KOPT-K1 (cell line): ENCODE results near the gene EXOC4.

ENCODE experiments used
- H3K27ac ChIP-seq: fragments of 200-600 bp; sonication (generic); 2 replicates; pipeline ENCODE4 v1.5.1; 2016; ENCODE audit warnings: antibody characterized with exemption, mild to moderate bottlenecking, low read depth, low read length; ENCODE audit not compliant: poor library complexity, severe bottlenecking
- H3K36me3 ChIP-seq: fragments of 200-600 bp; sonication (generic); 2 replicates; pipeline ENCODE4 v1.5.1; 2017; ENCODE audit warnings: antibody characterized with exemption, mild to moderate bottlenecking, low read length, moderate library complexity; ENCODE audit not compliant: insufficient read depth
- H3K9me3 ChIP-seq: fragments of 200-600 bp; sonication (generic); 2 replicates; pipeline ENCODE4 v1.5.1; 2017; ENCODE audit warnings: antibody characterized with exemption, low read length, mild to moderate bottlenecking; ENCODE audit not compliant: insufficient read depth, poor library complexity, severe bottlenecking

Gene EXOC4

DNA sequence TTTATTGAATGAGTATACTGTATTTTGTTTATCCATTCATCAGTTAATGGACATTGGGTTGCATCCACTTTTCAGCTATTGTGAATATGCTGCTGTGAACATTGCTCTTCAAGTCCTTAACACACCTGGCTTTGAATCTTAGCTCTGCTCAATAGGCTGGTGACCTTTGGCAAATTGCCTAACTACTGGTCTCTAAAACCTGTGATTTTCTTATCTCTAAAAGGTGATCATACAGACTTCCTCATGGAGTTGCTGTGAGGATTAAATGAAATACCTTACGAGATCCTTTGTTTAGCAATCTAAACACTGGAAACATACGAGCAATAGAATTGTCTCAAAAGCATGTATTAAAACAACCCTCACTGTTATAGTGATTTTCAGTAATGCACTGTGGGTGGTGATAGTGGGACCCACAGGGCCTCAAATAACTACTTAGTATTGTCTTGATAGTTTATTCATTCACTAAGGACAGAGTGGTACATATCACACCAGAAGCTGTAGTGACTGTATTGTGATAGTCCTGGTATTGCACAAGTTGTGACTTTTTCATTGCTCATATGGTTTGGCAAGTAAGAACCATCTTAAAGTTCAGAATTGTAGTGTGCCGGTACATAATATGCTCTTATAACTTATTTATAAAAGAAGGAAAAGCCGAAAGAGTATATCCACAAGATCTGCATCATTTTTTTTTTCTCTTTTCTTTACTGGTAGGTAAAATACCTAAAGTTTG is 257.6 kb downstream of the EXOC4 start:
- Histone ChIP-seq H3K36me3 (no peaks in the 10 kb centered on the region), H3K27ac (no peak overlapping the region), H3K9me3 (peaks cover 11% of the 10 kb centered on the region)

DNA sequence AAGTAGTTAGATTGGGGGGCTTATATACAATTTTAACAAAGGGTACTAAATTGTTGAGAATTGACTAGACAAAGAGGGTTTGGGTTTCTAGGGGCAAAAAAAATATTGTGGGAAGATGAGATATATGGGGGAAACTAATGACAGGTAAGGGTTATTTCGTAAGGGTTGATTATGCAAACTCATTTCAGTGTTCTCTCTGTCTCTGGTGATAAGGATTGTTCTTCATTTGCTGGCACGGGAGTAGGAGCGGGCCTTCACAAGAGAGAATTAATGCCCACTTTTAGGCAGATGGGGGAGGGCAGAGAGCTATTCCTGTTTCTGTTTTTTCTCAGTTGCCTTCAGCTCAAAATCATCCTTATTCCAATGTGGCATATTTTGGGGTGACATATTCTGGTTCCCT is 258.4 kb downstream of the EXOC4 start:
- no peaks in the 10 kb centered on the region for H3K36me3 ChIP-seq
- peaks cover 11% of the 10 kb centered on the region for H3K9me3 ChIP-seq
- no peak overlapping the region for H3K27ac ChIP-seq

DNA sequence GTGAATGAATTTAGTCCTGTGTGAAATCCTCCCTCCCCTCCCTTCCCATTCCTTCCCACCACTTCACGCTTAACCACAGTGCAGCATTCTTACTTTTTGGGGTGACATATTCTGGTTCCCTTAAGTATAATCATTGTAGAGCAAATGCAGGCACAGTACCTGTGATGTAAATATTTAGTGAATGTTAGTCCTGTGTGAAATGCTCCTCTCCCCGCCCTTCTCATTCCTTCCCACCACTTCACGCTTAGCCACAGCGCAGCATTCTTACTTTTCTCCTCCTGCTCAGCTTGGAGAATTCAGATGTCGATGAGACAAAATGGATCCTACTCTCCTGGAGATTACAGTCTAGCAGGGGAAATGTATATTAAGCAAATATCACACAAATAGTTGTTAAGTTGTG is 258.8 kb downstream of the EXOC4 start:
- Histone ChIP-seq H3K27ac (no peak overlapping the region), H3K36me3 (no peaks in the 10 kb centered on the region), H3K9me3 (peaks cover 11% of the 10 kb centered on the region)

DNA sequence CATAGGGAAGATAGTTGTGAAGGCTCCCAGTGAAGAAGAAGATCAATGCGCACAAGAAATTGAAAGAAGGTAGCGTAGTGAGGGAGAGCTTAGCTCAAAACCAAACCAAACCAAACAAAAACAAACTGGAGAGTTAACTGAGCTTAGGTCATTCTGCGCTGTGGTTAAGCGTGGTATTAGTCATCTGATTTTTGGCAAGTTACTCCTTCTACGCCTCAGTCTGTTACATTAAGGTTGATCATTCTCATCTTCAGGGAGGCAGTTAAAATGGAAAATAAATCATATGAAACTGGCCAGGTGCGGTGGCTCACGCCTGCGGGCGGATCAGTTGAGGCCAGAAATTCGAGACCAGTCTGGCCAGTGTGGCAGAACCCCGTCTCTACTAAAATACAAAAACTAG is 259.7 kb downstream of the EXOC4 start:
- Histone ChIP-seq H3K9me3 (peaks cover 11% of the 10 kb centered on the region), H3K36me3 (no peaks in the 10 kb centered on the region), H3K27ac (no peak overlapping the region)

DNA sequence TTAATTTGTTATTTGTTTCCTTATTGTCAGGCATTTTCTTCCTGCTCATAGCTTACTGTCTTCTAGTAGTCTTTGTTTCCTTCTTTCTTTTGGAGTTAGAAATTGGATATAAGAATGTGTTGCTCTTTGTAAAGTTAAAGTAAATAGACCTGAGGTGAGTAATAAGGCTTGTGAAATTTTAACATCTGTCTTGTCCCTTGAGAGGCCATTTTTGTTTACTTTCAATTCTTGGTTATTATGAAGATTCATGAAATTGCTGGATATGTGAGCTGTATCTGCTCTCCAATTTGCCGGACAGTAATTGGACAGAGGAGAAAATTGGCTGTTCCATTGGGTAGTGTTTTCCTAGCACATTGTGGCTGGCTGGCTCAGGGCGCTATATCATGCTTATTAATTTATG is 260.7 kb downstream of the EXOC4 start:
- H3K36me3 ChIP-seq: no peaks in the 10 kb centered on the region
- no peak overlapping the region for H3K27ac ChIP-seq
- H3K9me3 ChIP-seq: peaks cover 11% of the 10 kb centered on the region

DNA sequence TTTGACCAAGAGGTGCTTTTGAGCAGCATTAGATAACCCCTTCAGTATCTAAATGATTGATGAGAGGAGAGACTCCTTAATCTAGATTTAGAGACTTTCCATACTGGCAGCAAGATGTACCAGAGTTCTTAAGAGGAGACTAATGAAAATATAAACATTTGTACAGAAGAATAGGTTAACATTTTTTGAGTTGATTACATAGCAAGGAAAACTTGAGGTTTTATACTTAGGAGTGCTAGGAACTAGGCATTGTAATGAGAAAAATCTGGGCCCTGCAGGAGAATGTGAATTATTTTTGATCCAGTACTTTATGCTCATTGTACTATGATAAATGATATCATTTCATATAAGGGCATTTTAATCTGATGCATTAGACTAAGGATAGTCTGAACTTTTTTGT is 261.7 kb downstream of the EXOC4 start:
- H3K27ac ChIP-seq: no peak overlapping the region
- H3K36me3 ChIP-seq: no peaks in the 10 kb centered on the region
- peaks cover 11% of the 10 kb centered on the region for H3K9me3 ChIP-seq

DNA sequence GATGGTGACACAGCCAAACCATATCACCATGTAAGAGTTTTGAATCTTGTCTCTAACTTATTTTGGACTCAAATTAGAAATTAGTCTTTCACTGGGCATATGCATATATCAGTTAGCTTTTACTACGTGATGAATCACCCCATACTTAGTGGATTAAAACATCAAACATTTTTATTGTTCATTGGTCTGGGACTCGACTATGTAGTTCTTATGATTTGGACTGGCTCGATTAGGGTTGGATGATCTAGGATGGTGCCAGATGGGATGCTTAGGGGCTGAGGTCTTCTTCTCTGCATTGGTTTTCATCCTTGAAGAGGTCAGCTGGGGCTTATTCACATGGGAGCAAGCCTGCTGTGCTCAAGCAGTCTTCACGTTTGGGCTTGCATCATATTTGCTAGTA is 264.9 kb downstream of the EXOC4 start:
- no peak overlapping the region for H3K27ac ChIP-seq
- H3K36me3 ChIP-seq: no peaks in the 10 kb centered on the region
- H3K9me3 ChIP-seq: no peaks in the 10 kb centered on the region

DNA sequence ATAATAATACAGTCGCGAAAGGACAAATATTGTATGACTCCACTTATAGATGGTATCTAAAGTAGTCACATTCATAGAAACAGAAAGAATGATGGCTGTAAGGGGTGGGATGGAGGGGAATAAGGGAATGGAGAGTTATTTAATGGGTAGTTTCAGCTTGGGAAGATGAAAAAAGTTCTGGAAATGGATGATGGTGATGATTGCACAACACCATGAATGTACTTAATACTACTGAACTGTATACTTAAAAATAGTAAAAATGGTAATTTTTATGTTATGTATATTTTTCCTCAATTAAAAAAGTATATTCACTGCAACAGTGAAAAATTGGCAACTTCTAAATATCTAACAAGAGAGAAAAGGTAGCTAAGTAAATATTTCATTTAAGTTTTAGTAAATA is 265.8 kb downstream of the EXOC4 start:
- Histone ChIP-seq H3K27ac (no peak overlapping the region), H3K36me3 (no peaks in the 10 kb centered on the region), H3K9me3 (no peaks in the 10 kb centered on the region)

DNA sequence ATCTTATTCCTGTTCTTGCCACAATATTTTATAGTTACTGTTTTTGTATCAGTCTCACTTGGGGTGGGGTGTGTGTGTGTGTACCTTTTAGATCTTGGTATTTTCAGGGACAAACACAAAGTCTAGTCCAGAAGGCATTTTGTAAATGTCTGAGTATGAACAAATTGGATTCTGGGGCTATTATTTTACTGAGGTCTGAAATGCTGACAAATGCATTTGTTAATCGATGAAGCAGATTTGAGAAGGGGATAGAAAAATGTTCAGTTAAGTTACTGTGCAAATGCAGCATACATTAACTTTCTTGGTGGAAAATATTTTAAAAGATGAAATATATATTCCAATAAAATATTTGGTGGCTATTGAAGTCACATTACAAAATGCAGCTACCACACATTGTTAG is 267.4 kb downstream of the EXOC4 start:
- Histone ChIP-seq H3K36me3 (no peaks in the 10 kb centered on the region), H3K9me3 (no peaks in the 10 kb centered on the region), H3K27ac (no peak overlapping the region)

DNA sequence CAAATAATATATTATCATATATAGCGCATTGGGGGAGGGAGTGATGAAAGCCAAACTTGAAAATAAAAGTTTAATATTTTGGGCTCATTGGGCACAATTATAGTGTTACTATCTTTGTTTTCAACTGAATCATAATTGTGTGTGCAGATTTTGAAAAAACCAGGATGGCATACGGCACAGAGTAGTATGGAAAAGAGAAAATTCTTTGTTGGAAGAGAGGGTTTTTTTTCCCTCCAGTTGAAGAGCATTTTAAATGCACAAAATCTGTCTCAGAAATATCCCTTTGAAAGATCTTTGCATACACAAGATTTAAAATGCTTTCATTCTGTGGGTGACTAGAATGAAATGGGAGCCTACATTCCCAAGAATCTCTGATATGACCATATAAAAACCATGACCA is 269.6 kb downstream of the EXOC4 start:
- Histone ChIP-seq H3K9me3 (no peaks in the 10 kb centered on the region), H3K36me3 (no peaks in the 10 kb centered on the region)

DNA sequence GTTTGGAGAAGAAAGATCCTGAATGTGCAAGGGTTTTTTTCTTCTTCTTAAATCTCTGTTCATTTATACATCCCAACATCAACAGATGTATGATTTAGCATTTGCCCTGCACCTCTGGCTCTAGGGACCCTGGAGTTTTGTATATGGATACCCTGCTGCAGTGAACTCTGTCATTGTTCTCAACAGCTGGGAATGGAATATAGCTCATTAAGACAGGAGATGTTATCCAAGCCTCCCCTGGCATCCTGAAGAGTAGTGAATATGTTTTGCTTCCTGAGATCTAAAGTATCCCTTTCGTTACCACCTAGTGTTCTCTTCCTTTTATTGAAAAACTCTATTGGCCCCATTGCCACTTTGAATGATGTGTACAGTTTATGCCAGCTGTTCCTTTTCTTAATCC is 275.9 kb downstream of the EXOC4 start:
- Histone ChIP-seq H3K36me3 (no peaks in the 10 kb centered on the region), H3K9me3 (no peaks in the 10 kb centered on the region), H3K27ac (no peak overlapping the region)

More for the DNA sequence above, 269.6 kb downstream of the EXOC4 start:
- no peak overlapping the region for H3K27ac ChIP-seq

DNA sequence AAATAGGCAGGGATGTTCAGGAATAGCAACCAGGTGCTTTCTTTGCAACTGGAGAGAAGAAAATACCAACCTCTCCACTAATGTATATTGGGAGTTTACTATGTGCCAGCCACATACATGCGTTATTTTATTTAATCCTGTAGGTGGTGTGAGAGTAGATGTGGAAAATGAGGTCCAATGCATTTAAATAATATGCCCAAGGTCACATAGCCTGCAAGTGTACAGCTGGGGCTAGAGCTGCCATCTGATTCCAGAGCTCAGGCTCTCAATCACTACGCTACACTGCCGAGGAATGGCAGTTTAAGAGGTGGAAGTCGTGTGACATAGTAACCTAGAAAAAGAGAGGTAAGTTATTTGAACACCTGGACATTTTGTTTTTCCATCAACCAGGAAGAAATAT is 277.0 kb downstream of the EXOC4 start:
- Histone ChIP-seq H3K36me3 (no peaks in the 10 kb centered on the region), H3K9me3 (no peaks in the 10 kb centered on the region), H3K27ac (no peak overlapping the region)

DNA sequence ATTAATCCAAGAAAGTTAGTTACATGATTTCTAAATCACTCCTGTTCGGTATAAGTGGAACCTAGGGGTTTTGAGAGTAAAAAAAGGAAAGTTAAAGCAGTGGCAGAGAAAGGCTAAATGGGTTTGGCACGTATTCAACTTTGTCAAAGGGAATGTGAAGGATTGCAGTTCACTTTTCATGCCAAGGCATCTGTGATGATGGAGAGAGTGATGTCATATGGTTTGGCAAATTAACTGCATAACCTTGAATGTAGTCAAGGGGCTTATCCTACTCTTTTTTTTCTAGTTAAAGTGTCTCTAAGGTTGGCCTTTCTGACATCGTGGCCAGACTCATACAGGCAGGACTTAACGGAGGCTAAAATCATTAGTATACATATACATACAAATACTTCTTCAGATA is 277.8 kb downstream of the EXOC4 start:
- Histone ChIP-seq H3K36me3 (no peaks in the 10 kb centered on the region), H3K27ac (no peak overlapping the region), H3K9me3 (no peaks in the 10 kb centered on the region)

DNA sequence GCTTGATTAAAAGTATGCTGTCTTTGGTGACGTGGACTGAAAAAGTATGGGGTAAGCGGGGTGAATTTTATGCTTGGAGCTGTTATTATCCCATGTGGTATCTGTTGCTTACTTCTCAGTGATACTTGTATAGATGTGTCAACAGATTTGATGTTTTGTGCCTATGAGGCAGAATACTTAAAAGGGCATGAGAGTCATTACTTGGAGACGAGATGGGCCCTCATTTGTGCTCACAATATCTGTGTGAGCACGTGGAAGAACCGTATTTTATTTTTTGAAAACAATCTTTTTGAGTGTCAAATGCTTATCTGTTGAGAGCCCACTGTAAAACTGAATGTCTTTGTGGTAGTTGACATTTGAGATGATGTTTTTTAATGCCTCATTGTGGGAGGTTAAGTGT is 281.9 kb downstream of the EXOC4 start:
- Histone ChIP-seq H3K36me3 (no peaks in the 10 kb centered on the region), H3K27ac (no peak overlapping the region), H3K9me3 (no peaks in the 10 kb centered on the region)

DNA sequence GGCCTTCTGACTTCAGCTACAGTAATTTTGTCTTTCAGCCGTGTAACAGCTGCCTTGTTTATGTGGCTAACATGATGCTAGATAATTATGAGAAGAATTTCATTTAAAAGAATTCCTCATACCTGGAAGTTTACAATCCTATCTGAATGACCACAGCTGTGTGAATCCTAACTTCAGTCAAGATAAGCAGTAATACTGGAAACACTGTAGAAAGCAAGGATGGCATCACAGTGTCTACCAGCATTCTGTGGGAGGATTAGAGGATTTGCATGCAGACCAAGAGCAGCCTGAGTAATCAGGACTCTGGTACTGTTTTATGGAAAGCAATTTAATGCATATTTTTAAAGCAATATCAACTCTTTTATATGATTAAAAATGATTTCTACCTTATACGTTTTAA is 282.4 kb downstream of the EXOC4 start:
- Histone ChIP-seq H3K36me3 (no peaks in the 10 kb centered on the region), H3K27ac (no peak overlapping the region), H3K9me3 (no peaks in the 10 kb centered on the region)

DNA sequence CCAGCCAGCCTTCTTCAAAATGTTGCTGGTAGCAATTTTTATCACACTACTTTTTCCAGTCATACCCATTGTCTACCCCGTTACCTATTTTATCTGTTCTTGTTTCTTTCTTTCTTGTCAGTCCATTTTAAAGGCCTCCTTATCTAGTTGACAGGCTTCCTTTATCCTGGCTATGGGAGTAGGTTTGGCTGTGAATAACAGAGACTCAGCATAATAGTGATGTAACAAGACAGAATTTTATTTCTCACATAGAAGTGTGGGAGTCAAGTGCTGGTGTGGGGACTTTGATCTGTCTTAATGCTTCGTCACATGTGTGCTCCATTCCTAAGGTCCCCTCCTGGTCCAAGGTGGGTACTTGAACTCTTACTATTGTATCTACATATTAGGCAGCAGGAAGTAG is 283.6 kb downstream of the EXOC4 start:
- Histone ChIP-seq H3K9me3 (no peaks in the 10 kb centered on the region), H3K36me3 (no peaks in the 10 kb centered on the region), H3K27ac (no peak overlapping the region)
